ENCODE results near the gene IDUA.

DNA sequence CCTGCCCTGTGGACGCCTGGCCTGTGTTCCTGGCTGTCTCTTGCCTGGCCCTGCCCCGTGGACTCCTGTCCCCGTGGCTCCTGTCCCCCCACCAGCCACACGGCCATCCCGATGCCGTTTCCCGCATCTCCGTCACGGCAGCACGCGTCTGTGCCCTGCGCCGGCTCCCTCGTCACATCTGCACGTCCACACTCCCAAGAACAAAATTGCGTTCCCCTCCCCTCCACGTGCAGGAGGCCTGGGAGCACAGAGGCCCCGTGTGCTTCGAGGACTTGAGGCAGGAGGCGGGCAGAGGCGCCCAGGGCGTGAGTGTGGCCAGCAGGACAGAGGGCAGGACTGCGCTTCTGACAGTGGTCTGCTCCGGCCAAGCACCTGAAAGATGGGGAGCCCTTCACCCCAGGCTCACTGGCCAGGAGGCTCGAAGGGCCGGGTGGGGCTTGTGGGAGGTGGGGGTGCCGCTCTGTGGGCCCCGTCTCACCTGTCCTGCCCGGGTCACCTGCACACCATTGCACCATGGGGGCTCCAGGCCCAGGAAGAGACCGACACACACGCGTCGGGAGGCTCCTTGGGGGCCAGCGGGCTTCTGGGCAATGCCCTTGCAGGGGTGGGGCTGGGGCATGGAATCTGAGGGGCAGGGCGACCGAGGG is 41.9 kb downstream of the IDUA start:
- TF ChIP-seq, protein P1, sequence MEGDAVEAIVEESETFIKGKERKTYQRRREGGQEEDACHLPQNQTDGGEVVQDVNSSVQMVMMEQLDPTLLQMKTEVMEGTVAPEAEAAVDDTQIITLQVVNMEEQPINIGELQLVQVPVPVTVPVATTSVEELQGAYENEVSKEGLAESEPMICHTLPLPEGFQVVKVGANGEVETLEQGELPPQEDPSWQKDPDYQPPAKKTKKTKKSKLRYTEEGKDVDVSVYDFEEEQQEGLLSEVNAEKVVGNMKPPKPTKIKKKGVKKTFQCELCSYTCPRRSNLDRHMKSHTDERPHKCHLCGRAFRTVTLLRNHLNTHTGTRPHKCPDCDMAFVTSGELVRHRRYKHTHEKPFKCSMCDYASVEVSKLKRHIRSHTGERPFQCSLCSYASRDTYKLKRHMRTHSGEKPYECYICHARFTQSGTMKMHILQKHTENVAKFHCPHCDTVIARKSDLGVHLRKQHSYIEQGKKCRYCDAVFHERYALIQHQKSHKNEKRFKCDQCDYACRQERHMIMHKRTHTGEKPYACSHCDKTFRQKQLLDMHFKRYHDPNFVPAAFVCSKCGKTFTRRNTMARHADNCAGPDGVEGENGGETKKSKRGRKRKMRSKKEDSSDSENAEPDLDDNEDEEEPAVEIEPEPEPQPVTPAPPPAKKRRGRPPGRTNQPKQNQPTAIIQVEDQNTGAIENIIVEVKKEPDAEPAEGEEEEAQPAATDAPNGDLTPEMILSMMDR (IDR thresholded peaks at IDR 0.05): no peak
- no peak for TF ChIP-seq POLR2A (IDR thresholded peaks at IDR 0.05)
